ENCODE results near the gene EPHB3. TPM values are rescaled to one million over a fixed set of nuclear protein-coding genes. Genes with fewer than 3 reads are reported as not detected.

Gene EPHB3
- total and polyA plus RNA-seq, 2 donors (not counting 3 experiments of a cell fraction or from before 2014, with no cell fraction given), result 0.01 TPM; not detected in 1

DNA sequence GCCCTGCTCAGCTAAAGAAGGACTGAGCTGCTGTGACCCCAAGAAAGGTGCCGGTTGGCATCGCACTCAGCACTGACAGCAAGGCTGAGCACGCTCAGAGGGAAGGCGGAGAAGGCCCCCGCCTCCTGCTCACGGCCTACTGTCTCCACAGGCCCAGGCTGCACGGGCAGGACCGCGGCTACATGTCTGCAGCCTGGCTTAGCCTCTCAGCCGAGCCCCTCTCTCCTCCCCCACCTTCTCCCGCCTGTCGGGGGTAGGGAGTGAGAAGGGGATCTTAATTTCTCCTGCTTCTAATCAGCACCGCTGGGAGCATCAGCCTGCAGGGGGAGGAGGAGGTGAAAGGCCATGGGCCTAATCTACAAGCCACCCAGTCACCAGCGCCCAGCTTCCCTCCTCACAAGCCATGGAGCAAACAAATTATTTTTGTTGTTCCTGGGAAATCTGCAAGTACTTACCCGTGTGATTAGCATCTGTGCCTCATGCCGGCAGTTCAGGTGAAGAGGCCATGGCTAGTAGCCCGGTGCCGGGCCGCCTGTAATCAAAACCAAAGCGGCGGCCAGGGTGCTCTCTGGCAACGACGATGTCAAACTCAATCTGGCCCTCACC lies 68.1 kb downstream of the EPHB3 start:
- TF ChIP-seq MYC (IDR thresholded peaks at IDR 0.05; ENCODE audit: low read depth, low read length), result no peak
- no peak for TF ChIP-seq EZH2 (IDR thresholded peaks at IDR 0.05; ENCODE audit: borderline replicate concordance, low read depth, low read length, severe bottlenecking)
- TF ChIP-seq JUN (IDR thresholded peaks at IDR 0.05; ENCODE audit: borderline replicate concordance, insufficient read depth, insufficient read length, low read depth), result no peak
- TF ChIP-seq, protein P1, sequence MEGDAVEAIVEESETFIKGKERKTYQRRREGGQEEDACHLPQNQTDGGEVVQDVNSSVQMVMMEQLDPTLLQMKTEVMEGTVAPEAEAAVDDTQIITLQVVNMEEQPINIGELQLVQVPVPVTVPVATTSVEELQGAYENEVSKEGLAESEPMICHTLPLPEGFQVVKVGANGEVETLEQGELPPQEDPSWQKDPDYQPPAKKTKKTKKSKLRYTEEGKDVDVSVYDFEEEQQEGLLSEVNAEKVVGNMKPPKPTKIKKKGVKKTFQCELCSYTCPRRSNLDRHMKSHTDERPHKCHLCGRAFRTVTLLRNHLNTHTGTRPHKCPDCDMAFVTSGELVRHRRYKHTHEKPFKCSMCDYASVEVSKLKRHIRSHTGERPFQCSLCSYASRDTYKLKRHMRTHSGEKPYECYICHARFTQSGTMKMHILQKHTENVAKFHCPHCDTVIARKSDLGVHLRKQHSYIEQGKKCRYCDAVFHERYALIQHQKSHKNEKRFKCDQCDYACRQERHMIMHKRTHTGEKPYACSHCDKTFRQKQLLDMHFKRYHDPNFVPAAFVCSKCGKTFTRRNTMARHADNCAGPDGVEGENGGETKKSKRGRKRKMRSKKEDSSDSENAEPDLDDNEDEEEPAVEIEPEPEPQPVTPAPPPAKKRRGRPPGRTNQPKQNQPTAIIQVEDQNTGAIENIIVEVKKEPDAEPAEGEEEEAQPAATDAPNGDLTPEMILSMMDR (IDR thresholded peaks at IDR 0.05; ENCODE audit: extremely low read depth in 1 of 2, insufficient read depth in 1 of 2, low read depth in 1 of 2, low read length in 2 of 2), result no peak
- TF ChIP-seq GATA2 (IDR thresholded peaks at IDR 0.05; ENCODE audit: insufficient read depth, insufficient read length, low read depth, low read length), result no peak
- no peak for TF ChIP-seq POLR2A (IDR thresholded peaks at IDR 0.05; ENCODE audit: low read depth, low read length)
- TF ChIP-seq MAX (IDR thresholded peaks at IDR 0.05; ENCODE audit: insufficient read depth, insufficient read length), result no peak
- no peak for TF ChIP-seq POLR2AphosphoS5 (IDR thresholded peaks at IDR 0.05; ENCODE audit: insufficient read depth, low read depth, low read length)
- TF ChIP-seq FOS (IDR thresholded peaks at IDR 0.05; ENCODE audit: borderline replicate concordance, insufficient read depth, low read length), result no peak
- H3K9me1 ChIP-seq (replicated peaks; ENCODE audit: control insufficient read depth, extremely low read depth, insufficient read depth, low read length), result no peaks in the 10 kb centered on the region
- H3K36me3 ChIP-seq (ENCODE audit: control insufficient read depth in 2 of 2, extremely low read depth in 1 of 2, insufficient read depth in 2 of 2, low read length in 2 of 2), result no peaks in the 10 kb centered on the region
- H2AFZ ChIP-seq (ENCODE audit: low read depth, low read length), result no peak overlapping the region
- no peak overlapping the region for H3K4me3 ChIP-seq (replicated peaks in 1 of 3; ENCODE audit: insufficient read depth in 1 of 3, low read depth in 1 of 3, low read length in 3 of 3)
- dilution Hi-C loops (cut with MboI; ENCODE audit: extremely low pct_ligation_motif_present, low sequenced_read_pairs) (no loop called here), intact Hi-C loops (cut with micrococcal nuclease) (no loop called here)
- ChIA-PET POLR2A (no interaction called here), CTCF (no interaction called here)
- no peaks in the 10 kb centered on the region for H3K4me1 ChIP-seq (ENCODE audit: control insufficient read depth, extremely low read depth, insufficient read depth, low read length)
- H3K79me2 ChIP-seq (ENCODE audit: control insufficient read depth, insufficient read depth, low read length), result no peaks in the 10 kb centered on the region
- BruUV-seq (replicated peaks), result no TSS peak
- H3K27me3 ChIP-seq (ENCODE audit: control insufficient read depth in 2 of 2, insufficient read depth in 2 of 2, low read length in 2 of 2), result peaks cover 5 to 7% of the 10 kb centered on the region in 2 experiments
- DNase-seq (ENCODE audit: low read depth, low spot score) (no peak), FAIRE-seq (no peak)
- no peaks in the 10 kb centered on the region for H4K20me1 ChIP-seq (replicated peaks; ENCODE audit: control insufficient read depth, extremely low read depth, insufficient read depth, low read length)
- H3K4me2 ChIP-seq (ENCODE audit: insufficient read depth, low read length), result no peak overlapping the region
- H3K27ac ChIP-seq (ENCODE audit: insufficient read depth, low read depth, low read length), result no peak overlapping the region
- H3K9me3 ChIP-seq (replicated peaks; ENCODE audit: control insufficient read depth, insufficient read depth, low read length), result no peaks in the 10 kb centered on the region
- H3K9ac ChIP-seq (replicated peaks; ENCODE audit: extremely low read depth, insufficient read depth, low read length), result no peak overlapping the region

Data from endothelial cell of umbilical vein (primary cell).